Brain microvascular endothelial cell (primary cell): ENCODE measurements around the gene TMEM130.

Experiments used
- DNase-seq: peaks from one replicate; pipeline ENCODE4 v3.0.0-alpha.2; 2020
- H3K27ac ChIP-seq: fragments of 250-450 bp; sonication (Bioruptor Pico); 2 replicates; pipeline ENCODE4 v1.5.1; 2020; ENCODE audit warnings: mild to moderate bottlenecking, moderate library complexity
- H3K27me3 ChIP-seq: fragments of 250-450 bp; sonication (Bioruptor Pico); replicated peaks from 2 replicates; pipeline ENCODE4 v1.5.1; 2020; ENCODE audit warnings: mild to moderate bottlenecking
- H3K36me3 ChIP-seq: fragments of 250-450 bp; sonication (Bioruptor Pico); replicated peaks from 2 replicates; pipeline ENCODE4 v1.5.1; 2020; ENCODE audit warnings: mild to moderate bottlenecking
- H3K4me3 ChIP-seq: 2 replicates; pipeline ENCODE4 v1.5.1; 2011; ENCODE audit warnings: low read depth, mild to moderate bottlenecking, control low read depth, low read length, moderate library complexity
- CTCF ChIP-seq: IDR thresholded peaks from 2 replicates; pipeline ENCODE4 v1.5.1; 2011; ENCODE audit warnings: low read depth, mild to moderate bottlenecking, moderate library complexity, low read length, control low read depth, inconsistent platforms; ENCODE audit errors: missing control alignments
- in situ Hi-C: cut with HindIII; loops from 2 replicates; pipeline ENCODE4 v1.10.0; 2017; ENCODE audit warnings: low sequenced_read_pairs, low pct_ligation_motif_present

The TMEM130 gene

GRCh38 chr7:98837630-98837972, 32.2 kb downstream of the TMEM130 start:
- no peak for DNase-seq
- Histone ChIP-seq H3K4me3 (no peak overlapping the region), H3K27me3 (no peaks in the 10 kb centered on the region), H3K27ac (no peak overlapping the region), H3K36me3 (no peaks in the 10 kb centered on the region)
- in situ Hi-C loops: no loop called here
- no peak for TF ChIP-seq CTCF

GRCh38 chr7:98836811-98837629, 32.8 kb downstream of the TMEM130 start:
- no peaks in the 10 kb centered on the region for H3K36me3 ChIP-seq
- in situ Hi-C loops: no loop called here
- no peak overlapping the region for H3K27ac ChIP-seq
- no peak overlapping the region for H3K4me3 ChIP-seq
- H3K27me3 ChIP-seq: no peaks in the 10 kb centered on the region
- peak; percentile 80 for TF ChIP-seq CTCF
- peak; percentile 14 for DNase-seq

- H3K4me3 ChIP-seq: no peak overlapping the region
- no peak for TF ChIP-seq CTCF
- H3K27me3 ChIP-seq: no peaks in the 10 kb centered on the region
- DNase-seq: no peak
- in situ Hi-C loops: no loop called here
- no peak overlapping the region for H3K27ac ChIP-seq
- no peaks in the 10 kb centered on the region for H3K36me3 ChIP-seq
These were observed 34.9 kb downstream of the TMEM130 start for GRCh38 chr7:98834949-98835348.

- DNase-seq: no peak
- Histone ChIP-seq H3K4me3 (no peak overlapping the region), H3K27ac (no peak overlapping the region), H3K36me3 (no peaks in the 10 kb centered on the region), H3K27me3 (no peaks in the 10 kb centered on the region)
- TF ChIP-seq CTCF: no peak
- in situ Hi-C loops: no loop called here
These were observed 36.8 kb downstream of the TMEM130 start for GRCh38 chr7:98833022-98833421.

- Histone ChIP-seq H3K36me3 (no peaks in the 10 kb centered on the region), H3K27ac (no peak overlapping the region), H3K4me3 (no peak overlapping the region), H3K27me3 (no peaks in the 10 kb centered on the region)
- in situ Hi-C loops: no loop called here
- DNase-seq: peak; percentile 43
- TF ChIP-seq CTCF: peak; percentile 76
These were observed 38.1 kb downstream of the TMEM130 start for GRCh38 chr7:98831641-98832221.
